K562 (cell line): ENCODE measurements around the gene BTF3L4. TPM values are rescaled to one million over a fixed set of nuclear protein-coding genes. Genes with fewer than 3 reads are reported as not detected.

Source experiments
- ATAC-seq: fragments of 200-7000 bp; cut with Tn5 transposase; 3 replicates; pipeline ENCODE4 v1.9.1; 2020; ENCODE audit warnings: moderate library complexity
- BruUV-seq: library from RNA; stranded (reverse); fragments of 400-500 nt; replicated peaks from 2 replicates; lab custom pipeline; 2021; lab: Mats Ljungman, UMichigan
- CTCF ChIA-PET: fragments of 300-600 bp; formaldehyde crosslinking; extraction: SDS; loops from one replicate; lab custom pipeline; 2021; ENCODE audit warnings: low intra/inter-chr PET ratio; lab: Yijun Ruan, JAX
- POLR2A ChIA-PET: fragments of 300-600, 350-650 bp; sonication (Branson Sonifier 250); formaldehyde crosslinking; extraction: SDS; loops from one replicate; lab custom pipeline; 2021; ENCODE audit warnings: antibody characterized with exemption, inconsistent platforms; lab: Yijun Ruan, JAX
- DNase-seq, 4 experiments: peaks; one replicate each; pipeline versions ENCODE4 v3.0.0 to v3.0.0-alpha.2; 2011 to 2018; ENCODE audit warnings: low spot score in 3 of 4, mixed read lengths in 3 of 4; ENCODE audit errors: extremely low read depth in 1 of 4
- FAIRE-seq: peaks from 2 replicates; lab custom pipeline; 2011; peaks lifted over from hg19 to GRCh38; lab: Jason Lieb, UNC
- H2AFZ ChIP-seq: 2 replicates; pipeline ENCODE4 v1.6.0; 2011; ENCODE audit warnings: low read depth, low read length, control low read depth, inconsistent platforms
- H3K27ac ChIP-seq: fragments of 200-600 bp; 3 replicates; pipeline ENCODE4 v1.8.0; 2011; ENCODE audit warnings: low read depth, mild to moderate bottlenecking, control low read depth, inconsistent platforms, low read length, moderate library complexity, mixed read lengths; ENCODE audit errors: extremely low read depth
- H3K27me3 ChIP-seq, 2 experiments: fragments of 300-600 bp in 1 of 2; 2 replicates in 1 of 2; 3 replicates in 1 of 2; pipeline versions ENCODE4 v1.6.0 to v1.8.0; 2011; ENCODE audit warnings: inconsistent platforms in 2 of 2, low read length in 2 of 2, mild to moderate bottlenecking in 1 of 2, mixed read lengths in 1 of 2, moderate library complexity in 1 of 2; ENCODE audit not compliant: control insufficient read depth in 2 of 2, insufficient read depth in 2 of 2
- H3K36me3 ChIP-seq: fragments of 300-600 bp; 3 replicates; pipeline ENCODE4 v1.8.0; 2011; ENCODE audit warnings: mild to moderate bottlenecking, low read length, inconsistent platforms; ENCODE audit not compliant: control insufficient read depth, insufficient read depth
- H3K4me1 ChIP-seq, 2 experiments: fragments of 200-600 bp in 1 of 2; replicated peaks in 1 of 2; 2 replicates in 1 of 2; 3 replicates in 1 of 2; pipeline versions ENCODE4 v1.5.1 to v1.8.0; 2011; ENCODE audit warnings: inconsistent platforms in 2 of 2, low read length in 2 of 2, mild to moderate bottlenecking in 1 of 2, mixed read lengths in 1 of 2, moderate library complexity in 1 of 2; ENCODE audit not compliant: control insufficient read depth in 2 of 2, insufficient read depth in 2 of 2
- H3K4me2 ChIP-seq: 2 replicates; pipeline ENCODE4 v1.6.1; 2011; ENCODE audit warnings: low read length, control low read depth, inconsistent platforms, mixed read lengths; ENCODE audit not compliant: insufficient read depth
- H3K4me3 ChIP-seq: fragments of 200-600 bp; sonication (generic), shearing (Covaris generic); 2 replicates; pipeline ENCODE4 v1.5.1; 2016; ENCODE audit warnings: control low read depth, inconsistent platforms
- H3K79me2 ChIP-seq: fragments of 200-600 bp; 3 replicates; pipeline ENCODE4 v1.8.0; 2011; ENCODE audit warnings: low read length, inconsistent platforms; ENCODE audit not compliant: control insufficient read depth, insufficient read depth
- H3K9ac ChIP-seq, 2 experiments: 2 replicates each; pipeline versions ENCODE4 v1.6.0 to v1.6.1; 2011; ENCODE audit warnings: low read depth in 2 of 2, low read length in 2 of 2, control low read depth in 1 of 2, inconsistent platforms in 1 of 2, mild to moderate bottlenecking in 1 of 2, mixed read lengths in 1 of 2; ENCODE audit not compliant: insufficient read depth in 1 of 2
- H3K9me1 ChIP-seq: one replicate; pipeline ENCODE4 v1.6.0; 2011; ENCODE audit warnings: inconsistent platforms, mild to moderate bottlenecking, low read length, moderate library complexity; ENCODE audit not compliant: control insufficient read depth, insufficient read depth
- H3K9me3 ChIP-seq: replicated peaks from 2 replicates; pipeline ENCODE4 v1.5.1; 2011; ENCODE audit warnings: low read depth, low read length, inconsistent platforms; ENCODE audit not compliant: control insufficient read depth, insufficient read depth
- H4K20me1 ChIP-seq: replicated peaks from 2 replicates; pipeline ENCODE4 v1.6.1; 2011; ENCODE audit warnings: low read length, inconsistent platforms, mixed read lengths; ENCODE audit not compliant: control insufficient read depth, insufficient read depth
- CREB3L1 ChIP-seq: fragments of 450-650 bp; IDR thresholded peaks from 2 replicates; pipeline ENCODE4 v1.6.1; 2014; ENCODE audit warnings: low read depth, mild to moderate bottlenecking, moderate library complexity, borderline replicate concordance
- EP300 ChIP-seq: IDR thresholded peaks from 2 replicates; pipeline ENCODE4 v1.6.1; 2012; ENCODE audit warnings: low read length, improper control_type of control experiment
- FOXA3 ChIP-seq, 2 experiments: fragments of 450-650 bp in 1 of 2; sonication (generic) in 1 of 2; formaldehyde crosslinking; IDR thresholded peaks in 1 of 2; conservative IDR thresholded peaks in 1 of 2; 2 replicates each; pipeline versions ENCODE4 v1.4.0 to v1.8.0; 2020 to 2022; ENCODE audit warnings: mild to moderate bottlenecking in 2 of 2, missing genetic modification reagents in 1 of 2
- JUND ChIP-seq, 2 experiments: IDR thresholded peaks; 2 replicates in 1 of 2; 3 replicates in 1 of 2; pipeline ENCODE4 v1.6.1; 2011; ENCODE audit warnings: borderline replicate concordance in 2 of 2, low read depth in 2 of 2, low read length in 2 of 2, improper control_type of control experiment in 1 of 2, missing biosample characterization in 1 of 2, missing genetic modification characterization in 1 of 2, missing genetic modification reagents in 1 of 2
- MAX ChIP-seq: sonication (generic); formaldehyde crosslinking; IDR thresholded peaks from 2 replicates; pipeline ENCODE4 v1.9.0; 2022; ENCODE audit warnings: mild to moderate bottlenecking, missing genetic modification reagents
- NR2F6 ChIP-seq: fragments of 450-650 bp; formaldehyde crosslinking; IDR thresholded peaks from 2 replicates; pipeline ENCODE4 v1.4.0; 2020; ENCODE audit warnings: mild to moderate bottlenecking
- PRMT5 ChIP-seq: sonication (generic); formaldehyde crosslinking; IDR thresholded peaks from 2 replicates; pipeline ENCODE4 v1.5.0; 2020; ENCODE audit warnings: missing genetic modification reagents
- SMARCC2 ChIP-seq: fragments of 450-650 bp; IDR thresholded peaks from 2 replicates; pipeline ENCODE4 v1.6.1; 2017; ENCODE audit warnings: antibody characterized with exemption, moderate library complexity, mild to moderate bottlenecking, low read depth
- THRB ChIP-seq: fragments of 450-650 bp; formaldehyde crosslinking; conservative IDR thresholded peaks from 2 replicates; pipeline ENCODE4 v1.4.0; 2022; ENCODE audit warnings: mild to moderate bottlenecking, missing genetic modification characterization
- ZFP91 ChIP-seq: sonication (generic); formaldehyde crosslinking; IDR thresholded peaks from 2 replicates; pipeline ENCODE4 v1.8.0; 2022; ENCODE audit warnings: mild to moderate bottlenecking, missing genetic modification reagents
- ZNF586 ChIP-seq: fragments of 450-650 bp; formaldehyde crosslinking; conservative IDR thresholded peaks from 2 replicates; pipeline ENCODE4 v1.4.0; 2020; ENCODE audit warnings: mild to moderate bottlenecking, moderate library complexity
- WGBS: fragments of 100-300 bp; shearing (Covaris generic); methylation state at CpG from one replicate; pipeline ENCODE4 v1.1.6; 2016; ENCODE audit warnings: low coverage, mixed read lengths; ENCODE audit not compliant: insufficient coverage; ENCODE audit errors: missing lambda C conversion rate; 5-methylcytosine and 5-hydroxymethylcytosine counted together
- in situ Hi-C: fragments of 300-500 bp; cut with MboI; formaldehyde crosslinking; loops from 4 replicates; pipeline ENCODE4 v1.15.0; 2018; ENCODE audit warnings: inconsistent platforms, mixed read lengths
- intact Hi-C: fragments of 100-400 bp; cut with micrococcal nuclease; formaldehyde crosslinking; loops from 2 replicates; pipeline ENCODE4 v1.14.2; 2022
- polyA plus RNA-seq, 8 experiments: library from polyadenylated mRNA; depleted of rRNA in 4 of 8; stranded (reverse) in 5 of 8; unstranded in 3 of 8; fragments of >200 nt; fragmentation: Nextera tagmentation in 2 of 8; fragmentation: Illumina TruSeq in 1 of 8; extraction: Ambion mirVana in 2 of 8; extraction: Trizol in 1 of 8; gene quantifications; 2 replicates each; pipeline versions ENCODE4 v1.2.1 to v1.2.3, GENCODE V29; 2011 to 2014; ENCODE audit warnings: inconsistent platforms in 1 of 8, missing spikeins in 1 of 8
- total RNA-seq, 7 experiments: library from RNA; depleted of rRNA in 6 of 7; stranded (reverse); fragments of >200 nt in 6 of 7; fragmentation: Illumina TruSeq in 2 of 7; extraction: Trizol in 2 of 7; gene quantifications; 2 replicates each; pipeline versions ENCODE4 v1.2.1 to v1.2.3, GENCODE V29; 2011 to 2021; ENCODE audit warnings: low replicate concordance in 1 of 7

The BTF3L4 gene
- total and polyA plus RNA-seq, 9 of the 15 experiments (the other 6 are each of a cell fraction or from before 2014, with no cell fraction given): 40.1 to 106 (median 88.8) TPM

- ATAC-seq (peak; percentile 81), FAIRE-seq (peak; percentile 84), DNase-seq (peak; percentile 76 to 94 (median 84))
- in situ Hi-C loops (no loop called here), intact Hi-C loops (loop anchor here (1.0 to 5.0 kb wide), 2 partner anchors 23 to 497 kb away; partner anchors contain the start of gene TUT4)
- peak within 1 kb of the TSS; percentile 86 for H2AFZ ChIP-seq
- H4K20me1 ChIP-seq: no peaks in the 10 kb centered on the region
- peaks cover 72% of the 10 kb centered on the region for H3K79me2 ChIP-seq
- peak within 1 kb of the TSS; percentile 83 for H3K4me3 ChIP-seq
- no peaks in the 10 kb centered on the region for H3K9me3 ChIP-seq
- ChIA-PET CTCF (interaction anchor here (0.6 kb wide), 1 partner anchor 357 kb away, joined by 3 read pairs; no protein-coding TSS in a partner anchor), POLR2A (interaction anchor here (0.6 to 3.8 kb wide), 18 partner anchors 9 to 1159 kb away, joined by 3 to 32 read pairs (median 3); partner anchors contain the start of genes KTI12, ORC1 and PRPF38A)
- no TSS peak for BruUV-seq
- no peaks in the 10 kb centered on the region; a peak in 1 of 5 replicates for H3K27me3 ChIP-seq
- no peaks in the 10 kb centered on the region for H3K9me1 ChIP-seq
- H3K27ac ChIP-seq: peak within 1 kb of the TSS; percentile 94
- peak within 1 kb of the TSS; percentile 93 to 94 for H3K9ac ChIP-seq
- H3K4me1 ChIP-seq: peaks cover 5 to 16% of the 10 kb centered on the region in 2 experiments
- H3K4me2 ChIP-seq: peak within 1 kb of the TSS; percentile 99
- WGBS: under 1% methylated on average over 42 of the region's 45 CpGs
- peaks cover 43% of the 10 kb centered on the region; the same call in 2 of the 3 replicates for H3K36me3 ChIP-seq
- TF ChIP-seq PRMT5 (CRISPR knock-in tag): no peak
- peak; percentile 97 for TF ChIP-seq ZFP91 (CRISPR knock-in tag)
- TF ChIP-seq JUND (IDR thresholded peaks at IDR 0.05; ENCODE audit: borderline replicate concordance, low read depth, low read length): peak; percentile 82
- peak; percentile 38; the same call in 2 of the 3 replicates for TF ChIP-seq JUND (tag; IDR thresholded peaks at IDR 0.05; ENCODE audit: borderline replicate concordance, low read depth, low read length)
- TF ChIP-seq NR2F6 (CRISPR knock-in tag): peak; percentile 12; the same call in 1 of the 2 replicates
- no peak for TF ChIP-seq CREB3L1
- TF ChIP-seq ZNF586: 0 out of 2 replicates have a peak, but pooled peaks have one; percentile 31
- 0 out of 2 replicates have a peak, but pooled peaks have one; percentile 25 for TF ChIP-seq THRB
- peak; percentile 61 for TF ChIP-seq MAX (CRISPR knock-in tag)
- 0 out of 2 replicates have a peak, but pooled peaks have one; percentile 51 for TF ChIP-seq SMARCC2
- TF ChIP-seq FOXA3 (CRISPR knock-in tag; conservative IDR thresholded peaks at IDR 0.05 in 1 of 2, IDR thresholded peaks at IDR 0.05 in 1 of 2): 0 out of 4 replicates have a peak, but pooled peaks of 1 of the 2 experiments have one; percentile 14
- peak; percentile 83 for TF ChIP-seq EP300
Measured at GRCh38 chr1:52055066-52055865, 829 bp upstream of the BTF3L4 start, which contains the start of gene TXNDC12. TSS of gene TXNDC12 (minus strand) at chr1:52055191. CDS start at chr1:52055096, 95 bp downstream.
